Spleen (tissue), 11 donors: ENCODE data around the gene KIF5A. TPM values are rescaled to one million over a fixed set of nuclear protein-coding genes. Genes with fewer than 3 reads are reported as not detected.

Source experiments
- DNase-seq: peaks from one replicate; pipeline ENCODE4 v3.0.0-alpha.2; 2020
- H3K27ac ChIP-seq, 8 donors: fragments of 200-600 bp; sonication (generic) in 7 of 8; 1 replicate in 4 of 8; 2 replicates in 4 of 8; pipeline versions ENCODE4 v1.5.0 to v1.8.0; 2016 to 2021; ENCODE audit warnings: inconsistent platforms in 4 of 8, mild to moderate bottlenecking in 4 of 8, moderate library complexity in 1 of 8
- H3K27me3 ChIP-seq, 7 donors: fragments of 200-600 bp; sonication (generic) in 6 of 7; replicated peaks in 1 of 7; 1 replicate in 4 of 7; 2 replicates in 3 of 7; pipeline versions ENCODE4 v1.5.0 to v1.8.0; 2016 to 2021; ENCODE audit warnings: inconsistent platforms in 3 of 7, mild to moderate bottlenecking in 1 of 7
- H3K36me3 ChIP-seq, 6 donors: fragments of 200-600 bp; sonication (generic) in 5 of 6; 1 replicate in 4 of 6; 2 replicates in 2 of 6; pipeline versions ENCODE4 v1.5.0 to v1.8.0; 2016 to 2021; ENCODE audit warnings: inconsistent platforms in 2 of 6
- H3K4me1 ChIP-seq, 6 donors: fragments of 200-600 bp; sonication (generic) in 5 of 6; 1 replicate in 3 of 6; 2 replicates in 3 of 6; pipeline versions ENCODE4 v1.5.0 to v1.8.0; 2016 to 2021; ENCODE audit warnings: inconsistent platforms in 3 of 6
- H3K4me3 ChIP-seq, 8 donors: fragments of 200-600 bp; sonication (generic) in 7 of 8; 1 replicate in 4 of 8; 2 replicates in 4 of 8; pipeline versions ENCODE4 v1.5.0 to v1.8.0; 2016 to 2021; ENCODE audit warnings: inconsistent platforms in 4 of 8, mild to moderate bottlenecking in 4 of 8, moderate library complexity in 2 of 8
- H3K9me3 ChIP-seq, 8 donors: fragments of 200-600 bp; sonication (generic) in 7 of 8; 1 replicate in 4 of 8; 2 replicates in 4 of 8; pipeline versions ENCODE4 v1.5.0 to v1.8.0; 2016 to 2021; ENCODE audit warnings: inconsistent platforms in 4 of 8
- CTCF ChIP-seq, 11 experiments: fragments of 200-600 bp in 7 of 11; fragments of 450-650 bp in 4 of 11; sonication (generic) in 4 of 11; IDR thresholded peaks in 8 of 11; conservative IDR thresholded peaks in 3 of 11; 1 replicate in 7 of 11; 2 replicates in 4 of 11; pipeline versions ENCODE4 v1.4.0 to v1.8.0; 2016 to 2021; ENCODE audit warnings: antibody characterized with exemption in 11 of 11, inconsistent platforms in 4 of 11, mild to moderate bottlenecking in 1 of 11
- POLR2A ChIP-seq, 3 donors: fragments of 450-650 bp; IDR thresholded peaks; one replicate each; pipeline ENCODE4 v1.5.1; 2017; ENCODE audit warnings: antibody characterized with exemption in 3 of 3, mild to moderate bottlenecking in 1 of 3
- POLR2AphosphoS5 ChIP-seq, 3 donors: sonication (generic); formaldehyde crosslinking; IDR thresholded peaks; one replicate each; pipeline ENCODE4 v1.5.1; 2017; ENCODE audit warnings: antibody characterized with exemption in 3 of 3
- WGBS, 5 donors: extraction: QIAGEN DNeasy Blood & Tissue Kit in 3 of 5; methylation state at CpG; one replicate each; pipeline versions ENCODE4 v1.1.5 to v1.1.7; 2013 to 2018; 5-methylcytosine and 5-hydroxymethylcytosine counted together
- intact Hi-C: fragments of 100-400 bp; cut with DNase I; formaldehyde crosslinking; loops from one replicate; pipeline ENCODE4 v1.15.0; 2023; ENCODE audit warnings: low total_unique reads
- polyA plus RNA-seq, 3 donors: library from polyadenylated mRNA; stranded (reverse); fragments of 200-250 nt; gene quantifications; one replicate each; pipeline ENCODE4 v1.2.1, GENCODE V29; 2013
- total RNA-seq, 7 donors: library from RNA; depleted of rRNA in 3 of 7; stranded (reverse); fragments of >200 nt in 3 of 7; fragmentation: NEBNext Ultra II Directional in 4 of 7; extraction: Animal tissue kit (Norgen Biotek cat#: 25700) in 4 of 7; gene quantifications; one replicate each; pipeline versions ENCODE4 v1.1.0 to v1.2.1, GENCODE V29; 2016 to 2021
- donor health status: healthy with polysubstance abuse.
- donor health status: DM: no; HTN: no; CAD: no; lungs with moderate emphysema.
- donor health status: DM: no; HTN: no; CAD: no.
- donor health status: Bipolar disorder and iron deficiency.
- donor health status: healthy.
- donor health status: DM: no; HTN: no; CAD: no.
- donor health status: DM: yes; HTN: yes; CAD: no.

Gene KIF5A
- total and polyA plus RNA-seq, 10 donors: 0.07 to 0.76 (median 0.13) TPM; not detected in 1

- H3K4me1 ChIP-seq: peaks cover 6 to 15% (median 13%) of the 10 kb centered on the region in 6 donors
- TF ChIP-seq CTCF (IDR thresholded peaks at IDR 0.05 in 8 of 11, conservative IDR thresholded peaks at IDR 0.05 in 3 of 11) (no peak), POLR2A (IDR thresholded peaks at IDR 0.05) (no peak), POLR2AphosphoS5 (IDR thresholded peaks at IDR 0.05) (no peak)
- DNase-seq: no peak
- no peaks in the 10 kb centered on the region for H3K9me3 ChIP-seq
- peaks cover 0 to 41% (median 21%) of the 10 kb centered on the region in 7 donors for H3K27me3 ChIP-seq
- 70 to 77% (median 75%) methylated on average over 7 of the region's 7 CpGs for WGBS, 5 donors
- H3K27ac ChIP-seq: no peak overlapping the region
- intact Hi-C loops: no loop called here
- H3K4me3 ChIP-seq: no peak overlapping the region
- H3K36me3 ChIP-seq: no peaks in the 10 kb centered on the region
Measured at GRCh38 chr12:57553343-57554202, 3.7 kb downstream of the KIF5A start.

GRCh38 chr12:57554453-57554852, 4.6 kb downstream of the KIF5A start:
- Histone ChIP-seq H3K4me1 (peaks cover 6 to 12% (median 10%) of the 10 kb centered on the region in 6 donors), H3K4me3 (no peak overlapping the region), H3K27ac (no peak overlapping the region), H3K9me3 (no peaks in the 10 kb centered on the region), H3K27me3 (peaks cover 0 to 32% (median 13%) of the 10 kb centered on the region in 7 donors), H3K36me3 (no peaks in the 10 kb centered on the region)
- intact Hi-C loops: no loop called here
- 88 to 95% (median 92%) methylated on average over 2 of the region's 2 CpGs for WGBS, 5 donors
- no peak for DNase-seq
- TF ChIP-seq POLR2A (IDR thresholded peaks at IDR 0.05): no peak
- TF ChIP-seq POLR2AphosphoS5 (IDR thresholded peaks at IDR 0.05): no peak
- TF ChIP-seq CTCF (IDR thresholded peaks at IDR 0.05 in 8 of 11, conservative IDR thresholded peaks at IDR 0.05 in 3 of 11): no peak

DNA sequence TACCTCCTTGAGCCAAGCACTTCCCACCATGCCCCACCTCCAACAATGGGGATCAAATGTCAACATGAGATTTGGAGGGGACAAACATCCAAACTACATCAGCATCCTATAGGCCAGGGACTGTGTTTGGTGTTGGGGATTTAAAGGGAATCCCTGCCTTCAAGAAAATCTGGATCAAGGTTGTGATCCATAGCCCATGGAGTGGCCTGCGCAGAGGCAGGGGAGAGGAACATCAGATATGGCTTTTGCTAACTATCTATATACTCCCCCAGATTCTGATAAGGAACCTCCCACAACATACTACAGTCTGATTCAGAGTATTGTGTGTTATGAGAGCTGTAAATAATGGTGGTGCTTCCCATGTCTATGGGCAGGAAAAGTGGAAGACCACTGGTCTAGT, 5.1 kb downstream of the KIF5A start:
- TF ChIP-seq POLR2A (IDR thresholded peaks at IDR 0.05) (no peak), CTCF (IDR thresholded peaks at IDR 0.05 in 8 of 11, conservative IDR thresholded peaks at IDR 0.05 in 3 of 11) (no peak), POLR2AphosphoS5 (IDR thresholded peaks at IDR 0.05) (no peak)
- intact Hi-C loops: no loop called here
- H3K27me3 ChIP-seq: peaks cover 0 to 28% (median 8%) of the 10 kb centered on the region in 7 donors
- H3K9me3 ChIP-seq: no peaks in the 10 kb centered on the region
- 90 to 100% (median 96%) methylated on average over 1 of the region's 1 CpG for WGBS, 5 donors
- peaks cover 3 to 7% (median 6%) of the 10 kb centered on the region in 6 donors for H3K4me1 ChIP-seq
- no peaks in the 10 kb centered on the region for H3K36me3 ChIP-seq
- H3K27ac ChIP-seq: no peak overlapping the region
- no peak for DNase-seq
- no peak overlapping the region for H3K4me3 ChIP-seq

DNA sequence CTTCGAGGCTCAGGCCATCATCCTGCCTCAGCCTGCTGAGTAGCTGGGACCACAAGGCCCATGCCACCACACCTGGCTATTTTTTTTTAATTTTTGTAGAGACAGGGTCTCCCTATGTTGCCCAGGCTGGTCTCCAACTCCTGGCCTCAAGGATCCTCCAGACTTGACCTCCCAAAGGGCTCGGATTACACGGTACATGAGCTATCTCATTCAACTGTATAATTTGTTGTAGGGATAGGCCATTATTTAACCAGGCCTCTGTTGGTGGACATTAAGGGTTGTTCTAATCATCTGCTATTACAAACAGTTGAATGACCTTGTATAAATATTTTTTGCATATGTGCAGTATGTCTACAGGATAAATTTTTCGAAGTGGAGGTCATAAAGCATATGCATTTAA, 9.0 kb downstream of the KIF5A start:
- WGBS, 5 donors: 79 to 87% (median 81%) methylated on average over 4 of the region's 4 CpGs
- DNase-seq: no peak
- no peak overlapping the region for H3K4me3 ChIP-seq
- intact Hi-C loops: no loop called here
- H3K9me3 ChIP-seq: no peaks in the 10 kb centered on the region
- TF ChIP-seq CTCF (IDR thresholded peaks at IDR 0.05 in 8 of 11, conservative IDR thresholded peaks at IDR 0.05 in 3 of 11) (no peak), POLR2AphosphoS5 (IDR thresholded peaks at IDR 0.05) (no peak), POLR2A (IDR thresholded peaks at IDR 0.05) (no peak)
- H3K27me3 ChIP-seq: peaks cover 0 to 12% (median 0%) of the 10 kb centered on the region in 7 donors
- no peaks in the 10 kb centered on the region for H3K4me1 ChIP-seq
- H3K27ac ChIP-seq: no peak overlapping the region
- no peaks in the 10 kb centered on the region for H3K36me3 ChIP-seq
